Fibroblast of skin of left quadriceps (primary cell): ENCODE measurements around the gene SELENOW.
"Not testable (repeated sequence)": the region's sequence is repeated elsewhere in the genome, so short reads cannot be mapped to it uniquely, and the experiment has no call there.

Experiments
- DNase-seq, 2 experiments: peaks; one replicate each; pipeline ENCODE4 v3.0.0-alpha.2; 2013; ENCODE audit warnings: low read depth in 2 of 2

The SELENOW gene

GRCh38 chr19:47781590-47782262 lies 3.2 kb downstream of the SELENOW start:
- DNase-seq = no peak

- DNase-seq = no peak
Observed at GRCh38 chr19:47786566-47786965, 8.1 kb downstream of the SELENOW start.

GRCh38 chr19:47787307-47787706 lies 8.8 kb downstream of the SELENOW start:
- DNase-seq = not testable (repeated sequence)

- not testable (repeated sequence) for DNase-seq
Observed at GRCh38 chr19:47789811-47790210, 11.3 kb downstream of the SELENOW start.

GRCh38 chr19:47790398-47790814 lies 11.9 kb downstream of the SELENOW start:
- DNase-seq = peak in 1 of 2 experiments; percentile 24

GRCh38 chr19:47792616-47793015 lies 14.1 kb downstream of the SELENOW start:
- no peak for DNase-seq

- no peak for DNase-seq
Observed at GRCh38 chr19:47794526-47794925, 16.0 kb downstream of the SELENOW start.

- no peak for DNase-seq
Observed at GRCh38 chr19:47796785-47797184, 18.3 kb downstream of the SELENOW start.

GRCh38 chr19:47797996-47798903 lies 19.7 kb downstream of the SELENOW start:
- no peak for DNase-seq

- DNase-seq = no peak
Observed at GRCh38 chr19:47798904-47799266, 20.4 kb downstream of the SELENOW start.

GRCh38 chr19:47801270-47801669 lies 22.8 kb downstream of the SELENOW start:
- no peak for DNase-seq

- DNase-seq = no peak
Observed at GRCh38 chr19:47802521-47803043, 24.1 kb downstream of the SELENOW start.

- not testable (repeated sequence) for DNase-seq
Observed at GRCh38 chr19:47803148-47803547, 24.6 kb downstream of the SELENOW start.

- not testable (repeated sequence) for DNase-seq
Observed at GRCh38 chr19:47803671-47804070, 25.2 kb downstream of the SELENOW start.

GRCh38 chr19:47804451-47804850 lies 25.9 kb downstream of the SELENOW start, which contains the start of gene TPRX1:
Gene TPRX1, minus strand, starts transcription at chr19:47804551. Its CDS starts 12 bp downstream, at chr19:47804539.
- not testable (repeated sequence) for DNase-seq

- DNase-seq = no peak
Observed at GRCh38 chr19:47805313-47805712, 26.8 kb downstream of the SELENOW start.

- DNase-seq = no peak
Observed at GRCh38 chr19:47806435-47806834, 27.9 kb downstream of the SELENOW start.

GRCh38 chr19:47813304-47813994 lies 34.9 kb downstream of the SELENOW start:
- peak in 1 of 2 experiments; percentile 3 for DNase-seq

- no peak for DNase-seq
Observed at GRCh38 chr19:47813995-47814328, 35.5 kb downstream of the SELENOW start.

GRCh38 chr19:47816270-47816669 lies 37.8 kb downstream of the SELENOW start:
- DNase-seq = not testable (repeated sequence)

GRCh38 chr19:47818221-47818620 lies 39.7 kb downstream of the SELENOW start:
- not testable (repeated sequence) for DNase-seq

- DNase-seq = no peak
Observed at GRCh38 chr19:47819858-47820257, 41.4 kb downstream of the SELENOW start.
